Measurements from ENCODE around the gene WDR64.
"Not testable (repeated sequence)": the region's sequence is repeated elsewhere in the genome, so short reads cannot be mapped to it uniquely, and the experiment has no call there.

WDR64 gene

GRCh38 chr1:241701483-241702295 lies 49.6 kb downstream of the WDR64 start:
- no peak for DNase-seq (ENCODE audit: low spot score)

DNA sequence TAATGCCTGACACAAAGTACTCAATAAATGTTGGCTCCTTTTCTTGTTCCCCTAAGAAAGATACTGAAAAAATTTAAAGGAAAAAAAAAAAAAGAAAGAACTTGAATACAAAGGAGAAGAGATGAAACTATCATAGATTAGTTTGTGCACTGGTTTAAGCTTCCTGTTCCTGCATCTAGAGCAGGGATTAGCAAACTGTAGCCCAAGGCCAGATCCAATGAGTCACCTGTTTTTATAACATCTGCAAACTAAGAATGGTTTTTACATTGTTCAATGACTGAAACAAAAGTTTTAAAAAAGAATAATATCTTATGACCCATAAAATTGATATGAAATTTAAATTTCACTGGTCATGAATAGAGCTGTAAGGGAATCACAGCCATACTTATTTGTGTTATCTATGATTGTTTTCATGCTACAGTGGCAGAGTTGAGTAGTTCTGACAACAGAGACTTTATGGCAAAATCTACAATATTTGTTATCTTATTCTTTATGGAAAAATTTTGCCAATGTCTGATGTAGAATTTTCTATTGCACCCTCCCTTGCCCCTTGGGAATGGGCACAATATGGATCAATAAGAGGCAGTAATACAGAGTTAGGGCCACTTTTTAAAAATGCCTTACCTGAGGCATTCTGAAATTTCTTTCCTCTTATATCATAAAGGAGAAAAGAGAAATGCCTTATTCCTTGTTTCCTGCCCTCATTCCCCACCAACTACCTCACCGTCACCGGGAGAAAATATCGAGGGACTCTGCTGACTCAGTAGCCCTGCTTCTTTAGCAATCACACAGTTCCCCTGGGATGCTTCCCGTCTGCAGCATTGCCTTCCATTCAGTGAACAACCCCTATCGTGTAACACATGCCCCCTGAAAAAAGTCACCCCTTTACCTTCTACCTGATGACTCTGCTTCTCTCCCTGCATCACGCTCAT lies 50.6 kb downstream of the WDR64 start:
- DNase-seq (ENCODE audit: low spot score): no peak

DNA sequence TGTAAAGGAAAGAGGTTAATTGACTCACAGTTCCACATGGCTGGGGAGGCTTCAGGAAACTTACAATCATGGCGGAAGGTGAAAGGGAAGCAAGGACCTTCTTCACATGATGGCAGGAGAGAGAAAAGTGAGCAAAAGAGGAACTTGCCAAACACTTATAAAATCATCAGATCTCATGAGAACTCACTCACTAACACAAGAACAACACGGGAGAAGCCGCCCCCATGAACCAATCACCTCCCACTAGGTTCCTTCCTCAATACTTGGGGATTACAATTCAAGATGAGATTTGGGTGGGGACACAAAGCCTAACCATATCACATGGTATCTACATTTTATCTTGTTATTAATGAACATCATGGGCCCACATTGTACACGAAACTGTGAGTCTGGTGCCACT lies 51.7 kb downstream of the WDR64 start:
- DNase-seq (ENCODE audit: low spot score): not testable (repeated sequence)

- no peak for DNase-seq (ENCODE audit: low spot score)
These were observed 54.2 kb downstream of the WDR64 start for GRCh38 chr1:241706257-241706656.

- DNase-seq (ENCODE audit: low spot score): no peak
These were observed 54.9 kb downstream of the WDR64 start for GRCh38 chr1:241706967-241707366.

- DNase-seq (ENCODE audit: low spot score): no peak
These were observed 55.4 kb downstream of the WDR64 start for GRCh38 chr1:241707442-241707841.

DNA sequence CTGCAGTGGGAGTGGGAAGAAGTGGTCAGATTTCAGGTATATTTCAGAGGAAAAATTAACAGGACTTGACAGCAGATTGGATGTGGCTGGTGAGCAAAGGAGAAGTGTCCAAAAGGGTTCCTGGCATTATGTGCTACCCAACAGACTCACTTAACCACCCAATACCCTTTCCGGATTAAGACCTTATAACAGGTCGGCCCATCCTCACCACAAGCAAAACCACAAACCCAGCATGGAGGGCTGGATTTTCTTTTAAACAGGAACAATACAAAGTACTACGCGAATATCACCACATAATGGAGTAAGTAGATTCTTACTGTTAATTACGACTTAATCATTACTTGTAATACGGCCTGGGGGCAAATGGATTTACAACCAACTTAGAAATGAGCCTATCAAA lies 59.2 kb downstream of the WDR64 start:
- DNase-seq (ENCODE audit: low spot score): no peak

DNA sequence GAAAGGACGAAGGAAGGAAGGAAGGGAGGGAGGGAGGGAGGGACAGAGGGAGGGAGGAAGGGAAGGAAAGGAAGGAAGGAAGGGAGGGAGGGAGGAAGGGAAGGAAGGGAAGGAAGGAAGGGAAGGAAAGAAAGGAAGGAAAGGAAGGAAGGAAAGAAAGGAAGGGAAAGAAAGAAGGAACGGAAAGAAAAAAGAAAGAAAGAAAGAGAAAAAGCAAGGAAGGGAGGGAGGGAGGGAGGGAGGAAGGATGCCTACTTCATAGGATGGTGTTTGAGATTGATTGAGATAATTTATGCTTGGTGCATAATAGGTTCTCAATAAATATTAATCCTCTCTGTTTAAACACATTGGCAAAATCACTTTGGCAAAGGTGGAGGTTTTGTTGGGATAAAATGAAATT lies 61.2 kb downstream of the WDR64 start:
- DNase-seq (ENCODE audit: low spot score): no peak

DNA sequence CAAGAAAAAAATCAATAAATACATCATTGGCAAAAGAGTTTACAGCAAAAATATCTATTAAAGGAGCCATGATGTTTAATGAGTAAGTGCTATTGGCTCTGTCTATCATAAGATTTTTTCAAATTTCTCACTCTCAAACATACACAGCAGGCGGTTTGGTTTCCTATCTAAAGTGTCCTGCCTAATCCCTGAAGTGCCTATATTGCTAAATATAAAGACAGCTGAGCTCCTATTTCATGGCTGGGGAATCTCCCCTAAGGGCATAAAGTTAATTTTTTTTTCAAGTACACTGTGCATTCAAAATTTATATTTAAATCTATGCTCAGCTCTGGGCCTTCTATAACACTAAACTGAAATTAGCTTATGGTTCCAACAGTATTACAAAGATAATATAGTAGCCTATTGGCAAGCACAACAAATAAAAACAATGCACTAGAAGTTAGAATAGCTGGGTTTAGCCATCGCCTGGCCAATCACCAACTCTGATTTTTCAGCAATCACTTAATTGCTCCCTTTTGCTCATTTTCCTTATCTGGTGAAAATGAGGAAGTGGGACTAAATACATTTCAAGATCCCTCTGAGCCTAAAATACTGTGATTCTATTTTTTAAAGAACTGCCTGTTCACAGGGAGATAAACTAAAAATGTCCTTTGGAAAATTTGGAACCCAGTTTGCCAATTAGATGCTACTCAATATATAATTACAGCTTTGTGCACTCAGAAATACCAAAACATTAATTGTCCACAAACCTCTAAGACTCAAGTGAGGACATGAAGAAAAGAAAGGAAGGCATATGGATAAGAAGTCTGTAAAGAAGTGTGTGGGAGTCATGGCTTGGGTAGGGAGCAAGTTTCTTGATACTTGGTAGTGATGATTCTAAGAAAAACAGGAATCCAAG lies 62.5 kb downstream of the WDR64 start:
- no peak for DNase-seq (ENCODE audit: low spot score)

- DNase-seq (ENCODE audit: low spot score): no peak
These were observed 63.4 kb downstream of the WDR64 start for GRCh38 chr1:241715435-241715834.

DNA sequence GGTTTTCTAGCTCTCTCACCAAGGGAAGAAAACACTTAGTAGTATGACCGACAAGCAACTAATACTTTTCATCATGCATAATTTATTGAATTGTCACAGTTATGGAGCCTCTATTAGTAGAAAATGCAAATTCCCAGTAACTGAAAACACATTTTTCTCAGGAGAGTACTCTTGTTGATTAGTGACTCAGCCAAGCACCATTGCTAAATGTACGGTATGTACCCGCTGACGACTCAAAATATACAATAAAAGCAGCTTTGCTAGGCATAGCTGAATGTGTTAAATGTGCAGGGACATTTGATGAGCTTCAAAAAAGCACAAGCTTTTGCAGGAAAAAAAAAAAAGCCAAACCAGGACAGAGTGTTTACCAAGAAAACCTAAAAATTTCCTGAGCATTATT lies 63.9 kb downstream of the WDR64 start:
- DNase-seq (ENCODE audit: low spot score): no peak

GRCh38 chr1:241716915-241717656 lies 65.0 kb downstream of the WDR64 start:
- DNase-seq (ENCODE audit: low spot score): no peak

DNA sequence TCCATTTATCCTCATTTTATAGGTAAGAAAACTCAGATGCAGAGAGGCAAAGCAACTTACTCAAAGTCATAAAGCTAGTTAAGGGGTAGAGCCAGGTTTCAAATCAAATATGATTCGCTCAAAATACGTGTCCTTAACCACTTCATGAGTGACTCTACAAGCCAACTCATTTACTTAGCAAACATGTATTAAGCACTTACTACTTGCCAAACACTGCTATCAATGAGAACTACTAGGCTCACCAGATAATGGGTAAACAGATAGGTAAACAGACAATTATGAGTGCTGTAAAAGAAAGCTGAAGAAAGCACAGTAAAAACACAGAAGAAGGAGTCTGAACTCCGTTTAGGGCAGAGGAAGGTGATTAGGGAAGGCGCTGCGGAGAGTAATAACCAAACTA lies 65.9 kb downstream of the WDR64 start:
- DNase-seq (ENCODE audit: low spot score): no peak

- DNase-seq (ENCODE audit: low spot score): no peak
These were observed 68.9 kb downstream of the WDR64 start for GRCh38 chr1:241721011-241721410.

DNA sequence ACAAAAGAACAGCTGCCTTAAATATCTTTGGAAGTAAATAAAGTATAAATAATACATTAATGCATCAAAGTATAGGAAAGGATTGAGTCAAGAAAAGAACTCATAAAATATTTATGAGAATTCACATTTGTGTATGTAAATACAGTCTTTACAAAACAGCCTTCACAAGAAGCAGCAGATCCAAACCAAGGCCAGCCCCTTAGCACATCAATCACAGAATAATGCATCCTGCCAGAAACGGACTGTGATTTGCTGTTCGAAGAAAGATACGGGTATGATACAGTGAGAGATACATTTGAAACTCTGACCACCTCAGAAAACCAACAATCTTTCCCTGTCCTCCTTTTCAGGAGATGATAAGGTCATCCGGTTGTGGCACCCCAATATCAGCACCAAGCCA lies 70.9 kb downstream of the WDR64 start:
- DNase-seq (ENCODE audit: low spot score): no peak

GRCh38 chr1:241724741-241725356 lies 72.8 kb downstream of the WDR64 start:
- DNase-seq (ENCODE audit: low spot score): no peak

GRCh38 chr1:241730031-241730430 lies 78.0 kb downstream of the WDR64 start:
- no peak for DNase-seq (ENCODE audit: low spot score)

- DNase-seq (ENCODE audit: low spot score): no peak
These were observed 81.8 kb downstream of the WDR64 start for GRCh38 chr1:241733899-241734298.

DNA sequence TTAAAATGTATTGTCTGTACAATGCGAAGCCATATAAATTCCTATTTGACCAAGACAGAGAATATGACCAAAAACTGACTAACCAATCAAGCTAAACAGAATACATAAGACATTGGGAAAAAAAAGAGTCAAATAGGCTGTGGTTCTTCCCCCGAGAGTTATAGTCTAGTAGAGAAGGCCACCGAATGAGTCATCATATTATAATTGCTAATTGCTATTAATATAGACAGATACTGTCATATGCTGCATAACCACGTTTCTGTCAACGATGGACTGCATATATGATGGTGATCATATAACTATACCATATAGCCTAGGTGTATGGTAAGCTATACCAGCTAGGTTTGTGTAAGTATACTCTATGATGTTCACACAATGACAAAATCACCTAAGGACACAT lies 82.5 kb downstream of the WDR64 start:
- no peak for DNase-seq (ENCODE audit: low spot score)

GRCh38 chr1:241735493-241735926 lies 83.4 kb downstream of the WDR64 start:
- not testable (repeated sequence) for DNase-seq (ENCODE audit: low spot score)

GRCh38 chr1:241736387-241736786 lies 84.3 kb downstream of the WDR64 start:
- no peak for DNase-seq (ENCODE audit: low spot score)

Data from putamen (tissue), 1 donor.